HG03354 (cell line): ENCODE results near the gene RAB3C.
"Not testable (repeated sequence)": the region's sequence is repeated elsewhere in the genome, so short reads cannot be mapped to it uniquely, and the experiment has no call there.

Experiments
- ATAC-seq: cut with Tn5 transposase; IDR thresholded peaks from one replicate; pipeline ENCODE4 v1.9.1; 2021; ENCODE audit warnings: mild to moderate bottlenecking; ENCODE audit not compliant: unreplicated experiment, poor library complexity, severe bottlenecking

Gene RAB3C, protein sequence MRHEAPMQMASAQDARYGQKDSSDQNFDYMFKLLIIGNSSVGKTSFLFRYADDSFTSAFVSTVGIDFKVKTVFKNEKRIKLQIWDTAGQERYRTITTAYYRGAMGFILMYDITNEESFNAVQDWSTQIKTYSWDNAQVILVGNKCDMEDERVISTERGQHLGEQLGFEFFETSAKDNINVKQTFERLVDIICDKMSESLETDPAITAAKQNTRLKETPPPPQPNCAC

GRCh38 chr5:58582803-58583491, at the start of gene RAB3C:
RAB3C (plus strand) TSS chr5:58583075; CDS start chr5:58583209, 134 bp downstream.
- ATAC-seq, result peak; percentile 100

DNA sequence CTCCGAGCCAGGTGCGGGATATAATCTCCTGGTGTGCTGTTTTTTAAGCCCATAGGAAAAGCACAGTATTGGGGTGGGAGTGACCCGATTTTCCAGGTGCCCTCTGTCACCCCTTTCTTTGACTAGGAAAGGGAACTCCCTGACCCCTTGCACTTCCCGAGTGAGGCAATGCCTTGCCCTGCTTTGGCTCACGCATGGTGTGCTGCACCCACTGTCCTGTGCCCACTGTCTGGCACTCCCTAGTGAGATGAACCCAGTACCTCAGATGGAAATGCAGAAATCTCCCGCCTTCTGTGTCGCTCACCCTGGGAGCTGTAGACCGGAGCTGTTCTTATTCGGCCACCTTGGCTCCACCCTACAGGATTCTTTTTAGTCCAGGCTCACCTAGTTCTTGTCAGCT, 40.9 kb upstream of the RAB3C start:
- not testable (repeated sequence) for ATAC-seq

- ATAC-seq, result no peak
These were observed 40.2 kb upstream of the RAB3C start for GRCh38 chr5:58542709-58543108.

GRCh38 chr5:58543723-58544122, 39.2 kb upstream of the RAB3C start:
- ATAC-seq, result no peak

DNA sequence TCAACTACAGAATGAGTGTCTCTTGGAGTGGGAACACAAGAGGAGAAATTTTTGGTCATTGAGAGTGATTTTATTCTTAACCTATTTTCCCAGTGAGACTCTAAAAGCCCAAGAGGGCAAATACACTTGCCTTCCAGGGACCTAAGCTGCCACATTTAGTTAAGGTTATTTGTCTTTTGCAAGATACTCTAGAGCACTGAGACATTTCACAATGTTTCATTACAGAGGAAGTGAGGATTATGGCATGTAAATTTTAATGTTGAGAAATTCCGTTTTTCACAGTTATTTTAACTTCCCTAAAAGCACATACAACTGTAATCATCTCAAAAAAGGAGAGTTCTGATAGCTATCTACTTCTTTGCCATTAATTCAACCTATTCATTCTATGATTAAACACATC, 38.7 kb upstream of the RAB3C start:
- ATAC-seq, result no peak

GRCh38 chr5:58544926-58545325, 37.9 kb upstream of the RAB3C start:
- ATAC-seq, result no peak

GRCh38 chr5:58545912-58546311, 37.0 kb upstream of the RAB3C start:
- peak; percentile 100 for ATAC-seq

DNA sequence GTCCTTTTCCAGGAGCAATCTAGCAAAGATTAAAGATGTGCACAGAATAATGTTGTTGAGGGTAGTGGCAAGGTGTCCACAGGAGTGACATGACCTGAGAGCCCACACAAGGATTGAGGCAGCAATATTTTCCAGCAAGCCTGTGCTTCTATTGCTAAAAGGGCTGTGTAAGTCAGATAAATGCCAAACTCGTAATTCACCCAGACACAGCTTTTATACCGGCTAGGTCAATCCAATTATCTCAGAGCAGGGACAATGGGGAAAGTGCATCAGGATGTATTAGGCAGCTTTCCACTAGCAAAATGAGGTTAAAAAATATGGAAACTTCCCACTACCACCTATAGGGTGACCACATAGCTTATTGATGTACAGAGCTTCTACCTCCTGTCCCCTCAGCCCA, 34.8 kb upstream of the RAB3C start:
- ATAC-seq, result no peak

DNA sequence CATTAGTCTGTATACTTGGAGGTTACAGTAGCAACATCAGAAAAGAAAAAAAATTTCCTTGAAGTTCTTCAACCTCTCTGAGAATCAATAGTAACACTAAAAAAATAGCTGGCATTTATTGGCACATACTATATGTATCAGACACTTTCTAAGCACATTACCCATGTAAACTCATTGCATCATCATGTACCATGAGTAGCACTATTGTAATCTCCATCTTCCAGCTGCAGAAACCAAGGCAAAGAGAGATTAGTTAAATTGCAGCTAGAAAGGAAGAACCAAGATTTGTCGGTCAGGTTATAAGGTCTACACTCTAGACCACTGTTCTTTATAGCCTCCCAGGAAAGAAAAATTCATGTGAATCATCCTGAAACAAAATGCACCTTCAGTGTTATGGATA, 31.4 kb upstream of the RAB3C start:
- ATAC-seq, result no peak

- not testable (repeated sequence) for ATAC-seq
These were observed 25.1 kb upstream of the RAB3C start for GRCh38 chr5:58557665-58558338.

DNA sequence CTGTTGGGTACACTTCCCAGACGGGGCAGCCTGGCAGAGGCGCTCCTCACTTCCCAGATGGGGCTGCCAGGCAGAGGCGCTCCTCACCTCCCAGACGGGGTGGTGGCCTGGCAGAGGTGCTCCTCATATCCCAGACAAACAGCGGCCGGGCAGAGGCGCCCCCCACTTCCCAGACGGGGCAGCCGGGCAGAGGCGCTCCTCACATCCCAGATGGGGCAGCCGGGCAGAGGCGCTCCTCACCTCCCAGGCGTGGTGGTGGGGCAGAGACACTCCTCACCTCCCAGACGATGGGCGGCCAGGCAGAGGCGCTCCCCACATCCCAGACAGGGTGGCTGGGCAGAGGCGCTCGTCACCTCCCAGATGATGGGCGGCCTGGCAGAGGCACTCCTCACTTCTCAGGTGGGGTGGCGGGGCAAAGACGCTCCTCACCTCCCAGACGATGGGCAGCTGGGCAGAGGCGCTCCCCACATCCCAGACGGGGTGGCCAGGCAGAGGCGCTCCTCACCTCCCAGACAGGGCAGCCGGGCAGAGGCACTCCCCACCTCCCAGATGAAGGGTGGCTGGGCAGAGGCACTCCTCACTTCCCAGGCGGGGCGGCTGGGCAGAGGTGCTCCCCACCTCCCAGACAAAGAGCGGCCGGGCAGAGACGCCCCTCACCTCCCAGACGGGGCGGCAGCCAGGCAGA, 19.7 kb upstream of the RAB3C start:
- not testable (repeated sequence) for ATAC-seq

DNA sequence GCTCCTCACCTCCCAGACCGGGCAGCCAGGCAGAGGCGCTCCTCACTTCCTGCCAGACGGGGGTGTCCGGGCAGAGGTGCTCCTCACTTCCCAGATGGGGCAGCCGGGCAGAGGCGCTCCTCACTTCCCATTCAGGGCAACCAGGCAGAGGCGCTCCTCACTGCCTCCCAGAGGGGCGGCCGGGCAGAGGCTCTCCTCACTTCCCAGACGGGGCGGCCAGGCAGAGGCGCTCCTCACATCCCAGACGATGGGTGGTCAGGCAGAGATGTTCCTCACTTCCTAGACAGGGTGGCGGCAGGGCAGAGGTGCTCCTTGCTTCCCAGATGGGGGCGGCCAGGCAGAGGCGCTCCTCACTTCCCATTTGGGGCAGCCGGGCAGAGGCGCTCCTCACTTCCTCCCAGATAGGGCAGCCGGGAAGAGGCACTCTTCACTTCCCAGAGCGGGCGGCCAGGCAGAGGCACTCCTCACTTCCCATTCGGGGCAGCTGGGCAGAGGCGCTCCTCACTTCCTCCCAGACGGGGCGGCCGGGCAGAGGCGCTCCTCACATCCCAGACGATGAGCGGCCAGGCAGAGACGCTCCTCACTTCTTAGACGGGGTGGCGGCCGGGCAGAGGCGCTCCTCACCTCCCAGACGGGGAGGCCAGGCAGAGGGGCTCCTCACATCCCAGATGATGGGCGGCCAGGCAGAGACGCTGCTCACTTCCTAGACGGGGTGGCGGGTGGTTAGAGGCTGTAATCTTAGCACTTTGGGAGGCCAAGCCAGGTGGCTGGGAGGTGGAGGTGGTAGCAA, 18.6 kb upstream of the RAB3C start:
- ATAC-seq, result not testable (repeated sequence)

- no peak for ATAC-seq
These were observed 17.8 kb upstream of the RAB3C start for GRCh38 chr5:58565033-58565432.

DNA sequence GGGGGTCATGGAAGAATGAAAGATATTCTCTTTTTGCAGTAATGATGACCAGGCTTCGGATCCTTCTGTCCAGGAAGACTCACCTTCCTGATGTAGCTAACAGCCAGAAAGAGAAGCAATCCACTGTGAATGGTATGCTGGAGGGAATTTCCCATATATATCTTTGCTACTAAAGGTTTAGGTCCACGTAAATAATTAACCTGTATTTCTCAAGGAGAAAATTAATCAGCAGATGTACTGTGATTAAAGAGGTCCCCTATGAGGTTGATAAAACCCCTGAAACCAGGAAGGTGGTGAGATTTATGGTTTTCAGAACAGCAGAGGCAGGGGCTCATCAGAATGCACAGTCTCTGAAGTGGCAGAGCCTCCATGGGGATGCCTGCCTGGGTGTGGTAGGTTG, 11.4 kb upstream of the RAB3C start:
- no peak for ATAC-seq

DNA sequence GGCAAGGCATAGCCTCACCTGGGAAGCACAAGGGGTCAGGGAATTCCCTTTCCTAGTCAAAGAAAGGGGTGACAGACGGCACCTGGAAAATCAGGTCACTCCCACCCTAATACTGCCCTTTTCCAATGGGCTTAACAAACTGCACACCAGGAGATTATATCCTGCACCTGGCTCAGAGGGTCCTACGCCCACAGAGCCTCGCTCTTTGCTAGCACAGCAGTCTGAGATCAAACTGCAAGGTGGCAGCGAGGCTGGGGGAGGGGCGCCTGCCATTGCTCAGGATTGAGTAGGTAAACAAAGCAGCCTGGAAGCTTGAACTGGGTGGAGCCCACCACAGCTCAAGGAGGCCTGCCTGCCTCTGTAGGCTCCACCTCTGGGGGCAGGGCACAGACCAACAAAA, 9.9 kb upstream of the RAB3C start:
- not testable (repeated sequence) for ATAC-seq

DNA sequence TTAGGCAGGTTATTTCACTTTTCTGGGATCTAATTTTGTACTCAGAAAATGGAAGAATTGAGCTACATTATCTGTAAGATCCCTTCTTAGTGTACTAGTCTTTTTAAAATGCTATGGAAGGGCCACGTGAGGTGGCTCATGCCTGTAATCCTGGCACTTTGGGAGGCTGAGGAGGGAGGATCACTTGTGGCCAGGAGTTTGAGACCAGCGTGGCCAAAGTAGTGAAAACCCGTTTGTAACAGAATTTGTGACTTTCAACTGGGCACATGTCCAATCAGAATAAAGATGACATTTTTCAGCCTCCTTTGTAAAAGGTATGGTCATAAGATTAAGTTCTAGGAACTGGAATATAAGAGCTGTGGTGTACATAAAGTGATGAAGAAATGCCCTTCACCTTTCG, 3.1 kb upstream of the RAB3C start:
- no peak for ATAC-seq

DNA sequence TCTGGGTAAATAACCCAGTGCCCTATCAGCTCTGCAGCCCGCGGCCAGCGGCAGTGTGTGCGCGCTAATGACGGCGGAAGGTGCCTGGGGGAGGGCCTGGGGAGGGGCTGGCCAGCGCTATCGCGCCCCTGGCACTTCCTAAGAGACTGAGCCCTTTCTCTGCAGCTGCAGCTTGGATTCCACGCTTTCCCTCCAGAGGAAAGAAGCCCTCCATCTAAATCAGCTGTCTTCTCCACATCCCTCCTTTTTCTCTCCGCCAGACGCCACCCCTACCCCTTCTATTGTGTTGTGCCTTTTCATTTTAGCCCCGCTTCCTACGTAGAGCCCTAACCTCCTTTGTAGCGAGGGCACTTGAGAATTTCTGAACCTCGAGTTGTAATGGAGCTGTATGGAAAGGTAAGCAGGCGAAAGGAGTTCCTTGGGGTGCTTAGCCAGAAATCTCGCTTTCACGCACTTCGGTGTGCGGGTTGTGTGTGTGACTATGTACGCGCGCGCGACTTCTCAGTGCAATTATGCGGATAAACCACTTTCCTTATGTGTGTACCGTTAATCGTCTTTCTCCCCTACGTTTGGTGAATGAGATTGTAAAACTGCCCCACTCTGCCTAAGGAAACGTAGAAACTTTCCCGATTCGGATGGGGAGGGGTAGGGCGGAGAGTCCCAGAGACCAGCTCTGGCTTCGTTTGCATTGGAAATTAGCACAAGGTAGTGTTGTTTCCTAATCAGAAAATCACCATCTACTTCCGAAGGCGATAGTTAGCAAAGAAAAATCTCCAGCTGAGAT, 664 bp upstream of the RAB3C start:
- ATAC-seq, result peak; percentile 37

- ATAC-seq, result no peak
These were observed 13.1 kb downstream of the RAB3C start for GRCh38 chr5:58595952-58596351.

GRCh38 chr5:58598440-58598839, 15.6 kb downstream of the RAB3C start:
- ATAC-seq, result no peak
